ENCODE data around the gene GTPBP4. TPM values are rescaled to one million over a fixed set of nuclear protein-coding genes. Genes with fewer than 3 reads are reported as not detected.

Gene GTPBP4
- total RNA-seq, 1 experiment from 2014 or later = 111 TPM

DNA sequence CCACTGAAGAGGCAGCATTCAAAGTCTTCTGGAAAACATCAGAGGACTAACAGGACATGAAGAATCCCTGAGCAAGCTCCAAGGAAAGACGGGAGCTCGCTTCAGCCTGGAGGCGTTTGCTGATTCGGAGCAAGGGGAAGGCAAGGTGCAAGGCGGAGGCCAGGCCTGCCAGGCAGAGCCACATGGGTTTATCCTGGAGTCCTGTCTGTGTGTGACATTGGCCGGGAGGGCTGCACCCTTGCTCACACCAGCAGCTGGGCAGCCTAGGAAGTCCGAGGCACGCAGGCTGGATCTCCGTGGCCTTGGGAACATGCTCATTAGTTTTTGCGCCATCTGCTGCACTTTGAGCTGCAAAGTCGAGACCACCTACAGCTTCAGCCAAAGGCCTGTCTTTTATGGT is 34.4 kb upstream of the GTPBP4 start (continued):
- no peak for TF ChIP-seq REST (IDR thresholded peaks at IDR 0.05; ENCODE audit: low read depth)
- no peak for TF ChIP-seq EGR1 (IDR thresholded peaks at IDR 0.05; ENCODE audit: low read depth)

GRCh38 chr10:954396-954795 is 33.8 kb upstream of the GTPBP4 start:
- intact Hi-C loops (cut with micrococcal nuclease) = no loop called here
- Histone ChIP-seq H2AFZ (ENCODE audit: low read depth, low read length, poor library complexity, severe bottlenecking) (no peak overlapping the region), H3K27me3 (ENCODE audit: insufficient read depth, low read length) (peaks cover 28% of the 10 kb centered on the region), H3K9me2 (ENCODE audit: insufficient read depth) (no peaks in the 10 kb centered on the region), H3K4me1 (ENCODE audit: control insufficient read depth in 1 of 2, insufficient read depth in 2 of 2, low read length in 2 of 2) (no peaks in the 10 kb centered on the region), H3K9me3 (ENCODE audit: control insufficient read depth in 1 of 2, insufficient read depth in 1 of 2, low read depth in 1 of 2, low read length in 2 of 2) (no peaks in the 10 kb centered on the region), H3K36me3 (ENCODE audit: control insufficient read depth in 1 of 2, insufficient read depth in 2 of 2, low read length in 2 of 2) (no peaks in the 10 kb centered on the region), H3K4me2 (ENCODE audit: low read length) (no peak overlapping the region), H4K20me1 (ENCODE audit: insufficient read depth) (no peaks in the 10 kb centered on the region), H3K79me2 (ENCODE audit: insufficient read depth, low read length) (no peaks in the 10 kb centered on the region), H3K27ac (ENCODE audit: low read depth, low read length) (no peak overlapping the region), H3K9ac (ENCODE audit: low read length) (no peak overlapping the region), H3K4me3 (replicated peaks in 1 of 2; ENCODE audit: low read depth in 1 of 2, low read length in 2 of 2) (no peak overlapping the region)
- ATAC-seq = no peak
- BruUV-seq (replicated peaks) = no TSS peak
- ChIA-PET CTCF (no interaction called here), RAD21 (ENCODE audit: low non-redundant PET in 1 of 2, low total read pairs in 2 of 2, uncharacterized antibody in 2 of 2, unreplicated experiment in 2 of 2) (no interaction called here), POLR2A (no interaction called here)
- no peak for DNase-seq (ENCODE audit: low read depth, low spot score)
- TF ChIP-seq ELF1 (IDR thresholded peaks at IDR 0.05; ENCODE audit: borderline replicate concordance, low read depth) (no peak), ZNF274 (IDR thresholded peaks at IDR 0.05; ENCODE audit: low read depth, low read length) (no peak), SRF (IDR thresholded peaks at IDR 0.05; ENCODE audit: low read depth) (no peak), EGR1 (IDR thresholded peaks at IDR 0.05; ENCODE audit: low read depth) (no peak)
